H1 (cell line): Measurements from ENCODE around the gene COL25A1. TPM values are rescaled to one million over a fixed set of nuclear protein-coding genes. Genes with fewer than 3 reads are reported as not detected.

Source experiments
- CEBPB ChIP-seq: IDR thresholded peaks from 2 replicates; pipeline ENCODE4 v1.6.1; 2012; ENCODE audit warnings: low read depth, low read length
- JUND ChIP-seq: IDR thresholded peaks from 2 replicates; pipeline ENCODE4 v1.6.1; 2011; ENCODE audit warnings: mild to moderate bottlenecking, improper control_type of control experiment, low read length
- KDM4A ChIP-seq: IDR thresholded peaks from one replicate; pipeline ENCODE4 v1.7.1; 2012; ENCODE audit warnings: low read depth, mild to moderate bottlenecking, moderate library complexity, low read length, inconsistent platforms; ENCODE audit not compliant: severe bottlenecking
- NANOG ChIP-seq: IDR thresholded peaks from 2 replicates; pipeline ENCODE4 v1.6.1; 2011; ENCODE audit warnings: low read length, low read depth, mild to moderate bottlenecking, inconsistent platforms; ENCODE audit not compliant: insufficient read depth, poor library complexity, severe bottlenecking
- SRF ChIP-seq: IDR thresholded peaks from 2 replicates; pipeline ENCODE4 v1.6.1; 2011; ENCODE audit warnings: mild to moderate bottlenecking, low read depth, low read length, moderate library complexity
- ZNF274 ChIP-seq: IDR thresholded peaks from 2 replicates; pipeline ENCODE4 v1.7.0; 2012; ENCODE audit warnings: low read length, borderline replicate concordance; ENCODE audit errors: extremely low read depth
- polyA plus RNA-seq, 7 experiments: library from polyadenylated mRNA; depleted of rRNA in 3 of 7; stranded (reverse) in 5 of 7; unstranded in 2 of 7; fragments of >200 nt in 5 of 7; fragments of 200-250 nt in 2 of 7; gene quantifications; 1 replicate in 5 of 7; 2 replicates in 1 of 7; 4 replicates in 1 of 7; pipeline versions ENCODE4 v1.2.1 to v1.2.3, GENCODE V29; 2011 to 2013; ENCODE audit warnings: missing spikeins in 2 of 7, mixed read lengths in 2 of 7
- total RNA-seq: library from RNA; stranded (reverse); fragmentation: NEBNext Ultra II Directional; extraction: Animal tissue kit (Norgen Biotek cat#: 25700); gene quantifications from 2 replicates; pipeline ENCODE4 v1.2.1, GENCODE V29; 2021

COL25A1 gene
- total and polyA plus RNA-seq, 2 of the 8 experiments (the other 6 are each of a cell fraction or from before 2014, with no cell fraction given) = 1.1 to 8.3 TPM

DNA sequence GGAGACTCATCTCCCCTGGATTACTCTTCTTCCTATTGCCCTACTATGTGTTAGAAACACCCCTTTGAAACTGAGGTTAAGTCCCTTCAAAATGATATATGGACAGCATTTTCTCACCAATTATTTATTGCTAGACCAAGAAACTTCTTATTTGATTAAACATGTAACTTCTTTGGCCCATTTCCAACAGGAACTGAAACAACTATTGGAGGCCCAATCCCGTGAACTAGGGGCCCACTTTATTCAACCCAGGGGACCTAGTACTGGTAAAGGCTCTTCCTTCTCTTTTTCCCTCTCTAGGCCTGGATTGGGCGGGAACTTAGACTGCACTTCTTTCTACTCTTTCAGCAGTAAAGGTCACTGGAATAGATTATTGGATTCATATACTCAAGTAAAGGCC, 16.7 kb upstream of the COL25A1 start (continued):
- TF ChIP-seq NANOG (no peak), CEBPB (no peak), KDM4A (no peak), ZNF274 (no peak), JUND (no peak), SRF (no peak)
